AML-193 (cell line): Measurements from ENCODE around the gene DDX25.

Source experiments
- DNase-seq, 2 experiments: peaks; one replicate each; lab custom pipeline; 2025; lab: John Stamatoyannopoulos, UW

The DDX25 gene

GRCh38 chr11:125950696-125951651 lies 46.7 kb downstream of the DDX25 start:
- no peak for DNase-seq

DNA sequence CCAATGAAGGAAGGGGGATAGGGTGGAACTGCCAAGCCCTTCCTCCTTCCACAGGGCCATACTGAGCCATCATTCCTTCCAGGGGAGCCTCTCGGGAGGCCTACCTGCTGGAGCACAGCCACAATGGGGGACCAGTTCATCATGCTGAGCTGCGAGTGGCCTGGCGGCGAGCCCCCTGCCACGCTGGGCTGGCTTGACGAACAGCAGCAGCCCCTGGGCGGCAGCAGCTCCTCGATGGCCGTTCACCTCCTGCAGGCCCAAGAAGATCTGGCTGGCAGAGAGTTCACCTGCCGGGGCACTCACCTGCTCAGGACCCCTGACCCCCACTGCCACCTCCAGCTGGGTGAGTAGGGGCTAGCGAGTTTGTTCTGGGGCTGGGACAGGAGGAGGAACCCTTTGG lies 47.4 kb downstream of the DDX25 start:
- no peak for DNase-seq

DNA sequence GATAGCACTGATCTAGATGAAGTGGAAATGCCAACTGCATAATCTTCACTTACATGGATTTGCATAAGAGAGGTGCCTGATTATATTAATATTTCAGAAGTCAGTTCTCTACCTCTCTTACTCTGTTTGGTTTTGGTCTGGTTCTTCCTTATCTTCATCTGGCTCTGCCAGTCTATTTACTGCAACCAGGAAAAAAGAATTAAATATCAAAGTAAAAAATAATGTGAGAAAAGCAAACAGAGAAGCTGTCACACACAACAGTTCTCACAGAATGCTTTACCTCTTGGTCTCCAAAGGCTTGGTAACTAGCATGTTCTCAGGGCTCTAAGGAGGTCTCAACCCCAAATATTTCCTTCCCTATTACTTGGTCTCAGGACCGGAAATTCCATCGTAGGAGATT lies 48.3 kb downstream of the DDX25 start:
- DNase-seq: no peak

DNA sequence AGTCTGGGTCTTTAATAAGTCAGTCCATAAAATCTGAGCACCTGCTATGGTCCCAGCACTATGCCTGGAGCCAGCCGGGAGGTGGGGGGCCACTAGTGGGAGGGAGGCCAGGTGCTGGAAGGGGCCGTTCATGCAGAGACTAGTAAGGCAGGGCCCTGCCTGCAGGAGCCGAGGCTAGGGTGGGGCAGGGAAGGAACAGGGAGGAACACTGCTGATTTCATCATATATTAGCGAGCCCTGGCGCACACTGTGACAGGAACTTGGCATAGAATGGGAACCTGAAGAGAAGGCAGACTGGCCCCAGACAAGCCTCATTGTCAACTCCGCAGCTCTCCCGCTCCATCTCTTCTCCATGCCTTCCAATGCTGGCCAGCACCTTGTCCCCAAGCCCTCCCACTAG lies 48.7 kb downstream of the DDX25 start:
- no peak for DNase-seq

DNA sequence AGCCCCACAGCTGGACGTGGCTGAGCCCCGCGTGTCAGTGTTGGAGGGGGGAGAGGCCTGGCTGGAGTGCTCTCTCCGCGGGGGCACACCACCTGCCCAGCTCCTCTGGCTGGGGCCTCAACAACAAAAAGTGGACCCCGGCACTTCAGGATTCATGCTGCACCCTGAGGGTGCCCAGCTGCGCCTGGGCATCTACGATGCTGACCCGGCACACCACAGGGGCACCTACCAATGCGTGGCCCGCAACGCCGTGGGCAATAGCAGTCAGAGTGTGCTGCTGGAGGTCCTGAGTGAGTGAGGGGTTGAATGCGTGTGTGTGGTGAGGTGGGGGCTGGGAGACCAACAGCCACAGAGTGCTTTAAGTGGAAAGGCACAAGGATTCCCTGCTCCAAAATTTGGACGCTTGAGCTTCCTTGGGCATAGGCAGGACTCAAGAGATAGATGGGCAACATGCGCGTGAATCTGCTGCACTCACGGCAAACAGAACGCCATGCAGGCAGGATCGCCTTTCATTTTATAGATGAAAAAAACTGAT lies 49.2 kb downstream of the DDX25 start:
- no peak for DNase-seq

DNA sequence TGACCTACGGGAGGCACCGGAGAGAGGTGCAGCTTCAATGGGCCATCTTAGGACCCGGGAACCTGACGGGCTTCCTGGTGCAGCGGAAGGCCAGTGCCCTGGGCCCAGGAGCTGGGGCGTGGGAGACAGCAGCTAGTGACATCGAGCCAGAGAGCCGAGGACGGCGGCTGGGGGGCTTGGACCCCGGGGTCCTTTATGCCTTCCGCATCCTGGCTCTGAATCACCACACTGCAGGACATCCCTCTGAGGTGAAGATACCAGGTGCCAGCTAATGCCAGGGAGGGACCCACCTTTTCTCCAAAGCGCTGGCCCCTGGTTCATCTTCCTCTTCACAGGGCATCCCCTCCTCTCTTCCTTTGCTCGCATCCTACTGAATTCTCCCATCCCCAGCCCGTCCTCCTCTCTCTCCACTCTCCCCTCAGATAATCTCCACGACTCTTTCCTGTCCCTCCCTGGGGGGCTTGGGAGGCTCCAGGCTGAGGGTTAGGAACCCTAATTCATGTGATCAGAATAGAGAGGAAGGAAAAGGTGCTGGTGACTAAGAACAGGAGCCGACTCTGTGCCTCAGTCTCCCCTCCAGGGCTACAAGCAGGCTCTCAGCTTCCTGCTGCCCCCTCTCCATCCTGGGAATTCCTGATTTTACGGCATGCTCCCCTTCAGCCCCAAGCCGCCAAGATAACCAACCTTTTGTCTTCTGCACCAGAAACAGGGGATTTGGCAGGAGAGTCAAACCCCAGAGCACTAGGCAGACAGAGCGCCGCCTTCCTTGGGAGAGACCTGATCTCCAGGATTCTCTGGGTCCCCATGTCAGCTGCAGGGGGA lies 50.0 kb downstream of the DDX25 start:
- no peak for DNase-seq

DNA sequence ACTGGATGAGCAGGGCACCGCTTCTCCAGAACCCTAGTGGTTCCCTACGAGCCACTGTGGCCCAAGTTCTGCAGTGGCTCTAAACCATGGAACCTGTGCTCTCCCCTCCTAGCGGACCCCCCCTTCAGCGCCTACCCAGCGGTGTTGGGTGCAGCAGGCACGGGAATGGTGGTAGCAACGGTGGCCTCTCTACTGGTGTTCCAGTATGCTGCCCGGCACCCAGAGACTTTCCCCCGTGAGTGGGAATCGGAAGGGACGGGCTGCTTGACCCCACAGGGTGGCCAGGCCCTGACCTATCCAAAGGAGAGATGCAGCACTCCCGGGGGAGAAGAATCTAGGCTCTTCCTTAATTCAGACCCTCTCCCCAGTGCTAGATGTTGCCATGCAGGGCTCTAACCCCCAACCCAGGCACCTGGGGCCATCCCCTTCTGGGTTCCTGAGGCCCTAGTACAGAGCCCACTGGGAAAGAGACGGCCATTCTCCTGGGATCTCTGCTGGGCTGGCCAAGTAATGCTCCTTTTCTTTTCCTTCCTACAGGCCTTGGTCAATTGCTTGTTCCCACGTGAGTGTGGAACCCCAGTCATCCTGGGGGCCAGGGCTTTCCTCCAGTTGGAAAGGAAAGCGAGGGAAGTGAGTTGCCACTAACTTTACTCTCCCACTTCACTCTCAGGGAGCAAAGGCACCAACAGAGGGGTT lies 50.8 kb downstream of the DDX25 start:
- no peak for DNase-seq

GRCh38 chr11:125955856-125956255 lies 51.5 kb downstream of the DDX25 start:
- DNase-seq: no peak

DNA sequence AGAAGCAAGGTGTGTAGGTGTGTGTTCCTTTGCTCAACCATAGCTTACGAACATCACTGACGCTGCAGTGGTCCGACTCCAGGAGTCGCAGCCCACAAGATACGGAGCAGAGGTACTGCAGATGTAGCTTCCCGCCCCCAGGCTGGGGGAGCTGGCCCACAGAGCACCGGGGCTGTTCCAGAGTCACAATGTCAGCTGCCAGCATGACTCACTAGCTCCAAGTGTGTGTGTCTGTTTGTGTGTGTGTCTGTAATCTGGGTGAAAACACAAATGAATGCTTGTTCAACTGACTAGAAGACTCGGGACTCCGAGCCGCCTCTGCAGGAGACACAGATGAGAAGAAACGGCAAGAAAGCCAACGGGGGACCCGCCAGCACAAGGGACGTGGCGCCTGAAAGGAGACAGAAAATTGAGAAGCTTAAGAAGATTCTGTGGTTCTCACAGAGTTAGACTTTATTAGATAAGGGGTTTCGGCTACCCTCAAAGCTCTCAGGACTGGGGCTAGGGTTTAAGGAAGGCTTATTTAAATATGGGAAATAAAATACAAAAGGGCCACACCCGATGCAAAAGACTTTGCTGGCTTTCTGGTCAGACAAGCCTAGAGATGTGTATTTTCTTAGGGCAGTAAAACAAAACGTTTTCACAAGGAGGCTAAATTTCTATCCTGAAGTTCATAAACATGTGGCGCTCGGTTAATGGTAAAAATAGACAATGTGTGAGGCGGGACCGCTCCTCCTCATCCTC lies 52.3 kb downstream of the DDX25 start:
- no peak for DNase-seq

GRCh38 chr11:125957618-125958332 lies 53.5 kb downstream of the DDX25 start:
- no peak for DNase-seq

DNA sequence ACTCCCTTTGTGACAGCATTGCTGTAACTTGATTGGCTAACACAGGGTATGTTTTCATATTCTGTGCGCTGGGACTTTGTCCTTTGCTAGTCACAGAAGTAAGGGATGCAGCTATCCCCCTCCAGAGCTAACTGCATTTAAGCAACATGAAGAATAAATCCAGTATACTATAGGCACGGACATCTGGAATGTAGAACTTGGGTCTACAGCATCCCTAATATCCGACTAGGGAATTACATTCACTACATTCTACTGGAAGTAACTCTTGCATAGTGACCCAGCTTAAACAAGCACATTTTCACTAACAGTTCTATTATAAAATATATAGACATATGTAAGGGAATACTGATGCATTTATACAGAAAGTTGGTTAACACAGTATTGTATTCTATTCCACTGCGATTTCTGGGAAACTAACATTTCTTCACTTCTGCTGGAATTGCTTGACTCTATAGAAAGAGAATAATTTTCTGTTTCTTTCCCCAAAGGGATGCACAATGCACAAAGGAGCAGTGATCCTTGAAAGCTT lies 54.6 kb downstream of the DDX25 start:
- no peak for DNase-seq

- no peak for DNase-seq
Measured at GRCh38 chr11:125959511-125959910, 55.2 kb downstream of the DDX25 start.

GRCh38 chr11:125959931-125960330 lies 55.6 kb downstream of the DDX25 start:
- no peak for DNase-seq

DNA sequence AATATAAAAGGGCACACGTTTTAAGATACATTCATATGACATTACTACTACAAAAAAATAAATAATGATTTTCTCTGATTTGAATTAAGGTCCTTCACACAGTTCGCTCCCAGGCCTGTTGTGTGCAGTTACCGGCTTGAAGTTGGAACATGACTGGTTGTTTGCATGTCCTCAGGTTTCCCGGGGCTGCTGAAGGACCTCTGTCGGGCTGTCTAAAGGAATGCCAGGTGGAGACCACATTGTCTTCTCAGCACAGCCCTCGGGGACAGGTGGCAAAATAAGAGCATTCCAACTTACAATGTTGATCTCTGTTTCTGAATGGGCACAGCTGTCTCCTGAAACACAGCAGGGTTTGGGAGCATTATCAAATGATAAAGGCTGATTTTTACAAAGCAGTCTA lies 56.5 kb downstream of the DDX25 start:
- DNase-seq: no peak

DNA sequence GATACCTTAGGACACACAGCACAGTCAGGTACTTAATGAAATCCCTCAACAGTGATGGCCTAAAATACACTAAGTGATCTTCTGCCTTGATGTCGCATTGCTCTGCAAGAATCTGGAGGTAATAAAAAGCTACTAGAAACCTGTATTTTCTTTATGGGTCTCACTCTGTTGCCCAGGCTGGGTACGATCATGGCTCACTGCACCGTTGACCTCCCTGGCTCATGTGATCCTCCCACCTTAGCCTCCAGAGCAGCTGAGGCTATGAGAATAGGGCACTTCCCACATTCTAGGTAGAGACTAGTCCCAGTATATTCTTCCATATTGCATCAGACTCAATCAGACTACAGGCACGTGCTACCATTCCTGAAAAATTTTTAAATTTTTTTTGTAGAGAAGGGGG lies 63.2 kb downstream of the DDX25 start:
- DNase-seq: no peak

- DNase-seq: peak; percentile 26 to 34
Measured at GRCh38 chr11:125968354-125968753, 64.0 kb downstream of the DDX25 start.

DNA sequence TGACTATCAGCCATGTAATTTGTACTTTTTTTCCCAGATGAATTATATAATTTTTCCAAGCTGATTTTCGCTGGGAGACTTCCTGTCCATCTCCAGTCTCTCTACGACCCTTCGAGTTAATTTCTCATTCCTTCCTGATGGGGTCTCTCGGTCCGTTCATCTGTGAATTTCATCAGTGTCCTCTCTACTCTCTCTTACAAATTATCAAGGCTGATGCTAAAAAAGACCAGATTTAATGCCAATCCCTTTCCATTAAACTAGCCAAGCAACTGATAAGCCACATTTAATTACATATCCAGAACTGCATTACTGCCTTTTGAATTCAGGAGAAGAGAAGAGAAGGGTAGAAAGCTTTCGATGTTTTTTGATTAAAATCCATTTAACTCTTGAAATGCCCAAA lies 67.3 kb downstream of the DDX25 start:
- no peak for DNase-seq

GRCh38 chr11:125974284-125974683 lies 70.0 kb downstream of the DDX25 start:
- DNase-seq: no peak

DNA sequence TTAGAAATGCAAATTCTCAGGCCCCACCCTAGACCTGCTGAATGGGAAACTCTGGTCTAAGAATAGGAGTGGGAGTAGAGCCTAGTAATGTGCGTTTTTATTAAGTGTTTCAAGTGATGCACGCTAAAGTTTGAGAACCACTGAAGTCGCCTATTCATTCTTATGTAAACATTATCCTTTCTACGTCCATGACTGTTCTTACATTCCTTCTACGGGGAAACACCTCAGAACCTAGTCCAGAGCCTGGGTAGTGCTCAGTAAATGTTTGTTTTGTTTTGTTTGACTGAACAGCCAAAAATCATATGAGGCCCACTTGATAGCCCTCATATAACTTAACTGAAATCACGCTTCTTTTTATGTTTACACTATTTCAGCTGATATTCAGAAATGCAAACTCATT lies 71.3 kb downstream of the DDX25 start:
- DNase-seq: no peak

DNA sequence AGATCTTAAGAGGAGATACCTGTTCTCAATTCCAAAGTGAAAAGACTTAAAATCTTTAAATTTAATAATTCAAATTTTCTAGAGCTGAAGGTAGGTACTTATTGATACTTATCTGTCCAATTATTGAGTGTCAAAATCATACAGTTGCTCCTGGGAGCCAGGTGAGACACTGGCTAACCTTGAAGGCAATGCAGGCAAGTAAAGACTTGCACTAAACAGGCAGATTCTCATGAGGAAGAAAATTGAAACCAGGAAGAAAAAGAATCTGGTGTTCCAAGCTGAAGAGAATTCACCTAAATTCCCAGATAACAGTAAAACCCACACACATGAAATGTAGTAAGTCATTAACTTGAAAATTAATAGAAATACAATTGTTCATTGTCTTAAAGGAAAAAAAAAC lies 71.8 kb downstream of the DDX25 start:
- DNase-seq: no peak

GRCh38 chr11:125977333-125977732 lies 73.0 kb downstream of the DDX25 start:
- DNase-seq: no peak
